ENCODE data around the gene TCTN1.

DNA sequence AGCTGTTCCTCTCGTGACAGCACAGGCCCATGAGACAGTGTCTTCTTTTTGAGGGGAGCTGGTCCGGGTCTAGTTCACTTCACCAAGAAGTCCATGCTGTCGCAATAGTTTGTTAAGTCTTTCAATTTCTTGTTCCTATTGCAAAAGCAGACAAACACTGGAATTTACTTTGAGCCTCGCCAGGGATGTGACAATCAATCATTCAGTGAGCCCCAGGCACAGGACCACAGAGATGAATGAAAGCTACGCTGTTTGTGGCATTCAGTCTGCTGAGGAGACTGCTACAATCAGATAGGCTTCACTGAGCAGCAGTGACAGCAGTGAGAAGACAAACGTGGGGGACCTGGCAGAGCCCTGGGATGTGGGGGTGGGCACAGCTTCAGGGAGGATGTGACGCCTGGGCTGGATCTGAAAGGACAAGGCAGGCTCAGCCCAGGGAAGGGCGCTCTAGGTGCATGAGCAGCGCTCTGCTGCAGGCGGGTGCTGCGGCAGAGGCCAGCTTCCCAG lies 35.5 kb downstream of the TCTN1 start:
- no peak for TF ChIP-seq CTCF (IDR thresholded peaks at IDR 0.05)
- no peak for TF ChIP-seq POLR2A (IDR thresholded peaks at IDR 0.05)
